Kidney epithelial cell (primary cell): ENCODE results near the gene ADGRD2. TPM values are rescaled to one million over a fixed set of nuclear protein-coding genes. Genes with fewer than 3 reads are reported as not detected.

Source experiments
- DNase-seq: peaks from one replicate; pipeline ENCODE4 v3.0.0-alpha.2; 2010; ENCODE audit warnings: low read depth
- H3K27me3 ChIP-seq: 2 replicates; pipeline ENCODE4 v1.6.0; 2011; ENCODE audit warnings: low read length; ENCODE audit not compliant: control insufficient read depth, insufficient read depth
- H3K36me3 ChIP-seq: 2 replicates; pipeline ENCODE4 v1.5.1; 2011; ENCODE audit warnings: low read length; ENCODE audit not compliant: control insufficient read depth, insufficient read depth
- H3K4me3 ChIP-seq: 2 replicates; pipeline ENCODE4 v1.5.1; 2011; ENCODE audit warnings: low read depth, mild to moderate bottlenecking, control low read depth, low read length
- CTCF ChIP-seq: IDR thresholded peaks from 2 replicates; pipeline ENCODE4 v1.5.1; 2011; ENCODE audit warnings: mild to moderate bottlenecking, moderate library complexity, low read length, control low read depth, inconsistent platforms; ENCODE audit not compliant: insufficient read depth, poor library complexity, severe bottlenecking
- total RNA-seq: library from RNA; depleted of rRNA; stranded (reverse); fragments of >200 nt; gene quantifications from 2 replicates; pipeline ENCODE4 v1.2.3, GENCODE V29; 2015

ADGRD2 gene
- total RNA-seq, 1 donor from 2014 or later = not detected

GRCh38 chr9:124479371-124479770 lies 29.1 kb downstream of the ADGRD2 start:
- Histone ChIP-seq H3K27me3 (peaks cover 83% of the 10 kb centered on the region), H3K4me3 (no peak overlapping the region), H3K36me3 (no peaks in the 10 kb centered on the region)
- no peak for DNase-seq
- no peak for TF ChIP-seq CTCF

GRCh38 chr9:124479947-124480620 lies 29.8 kb downstream of the ADGRD2 start:
- no peak for TF ChIP-seq CTCF
- Histone ChIP-seq H3K4me3 (no peak overlapping the region), H3K27me3 (peaks cover 83% of the 10 kb centered on the region), H3K36me3 (no peaks in the 10 kb centered on the region)
- no peak for DNase-seq

- no peak for DNase-seq
- Histone ChIP-seq H3K27me3 (peaks cover 84% of the 10 kb centered on the region), H3K4me3 (no peak overlapping the region), H3K36me3 (no peaks in the 10 kb centered on the region)
- TF ChIP-seq CTCF = peak; percentile 66
These were observed 30.4 kb downstream of the ADGRD2 start for GRCh38 chr9:124480621-124480981.

- Histone ChIP-seq H3K36me3 (no peaks in the 10 kb centered on the region), H3K27me3 (peaks cover 84% of the 10 kb centered on the region), H3K4me3 (no peak overlapping the region)
- no peak for TF ChIP-seq CTCF
- DNase-seq = no peak
These were observed 30.9 kb downstream of the ADGRD2 start for GRCh38 chr9:124481115-124481514.

GRCh38 chr9:124482431-124483031 lies 32.3 kb downstream of the ADGRD2 start:
- H3K36me3 ChIP-seq = no peaks in the 10 kb centered on the region
- no peak for DNase-seq
- H3K27me3 ChIP-seq = peaks cover 84% of the 10 kb centered on the region

More at GRCh38 chr9:124482431-124483031, 32.3 kb downstream of the ADGRD2 start:
- TF ChIP-seq CTCF = no peak
- H3K4me3 ChIP-seq = no peak overlapping the region
